Prostate gland (tissue), 2 donors: Measurements from ENCODE around the gene S100A11. TPM values are rescaled to one million over a fixed set of nuclear protein-coding genes. Genes with fewer than 3 reads are reported as not detected.

Experiments
- DNase-seq: peaks from one replicate; pipeline ENCODE4 v3.0.0-alpha.2; 2019; ENCODE audit warnings: low spot score
- H3K27ac ChIP-seq, 2 donors: fragments of 200-600 bp; sonication (generic); 2 replicates each; pipeline ENCODE4 v1.5.1; 2017 to 2019
- H3K27me3 ChIP-seq: fragments of 200-600 bp; sonication (generic); replicated peaks from 2 replicates; pipeline ENCODE4 v1.5.1; 2019; ENCODE audit not compliant: insufficient read depth
- H3K36me3 ChIP-seq, 2 donors: fragments of 200-600 bp; sonication (generic); 1 replicate in 1 of 2; 2 replicates in 1 of 2; pipeline versions ENCODE4 v1.5.1 to v1.8.1; 2017 to 2019
- H3K4me1 ChIP-seq: fragments of 200-600 bp; sonication (generic); replicated peaks from 2 replicates; pipeline ENCODE4 v1.5.1; 2019
- H3K4me3 ChIP-seq, 2 donors: fragments of 200-600 bp; sonication (generic); 2 replicates each; pipeline ENCODE4 v1.5.1; 2017 to 2019
- H3K9me3 ChIP-seq: fragments of 200-600 bp; sonication (generic); 2 replicates; pipeline ENCODE4 v1.5.1; 2017
- CTCF ChIP-seq, 4 experiments: fragments of 200-600 bp in 2 of 4; fragments of 450-650 bp in 2 of 4; sonication (generic) in 2 of 4; IDR thresholded peaks; 1 replicate in 3 of 4; 2 replicates in 1 of 4; pipeline ENCODE4 v1.5.1; 2016 to 2019; ENCODE audit warnings: antibody characterized with exemption in 4 of 4, mild to moderate bottlenecking in 2 of 4, moderate library complexity in 2 of 4
- POLR2A ChIP-seq: fragments of 450-650 bp; IDR thresholded peaks from one replicate; pipeline ENCODE4 v1.6.1; 2016; ENCODE audit warnings: antibody characterized with exemption, mild to moderate bottlenecking
- POLR2AphosphoS5 ChIP-seq: sonication (generic); formaldehyde crosslinking; IDR thresholded peaks from one replicate; pipeline ENCODE4 v1.6.1; 2017; ENCODE audit warnings: antibody characterized with exemption
- WGBS: methylation state at CpG from one replicate; pipeline ENCODE4 v1.1.5; 2018; 5-methylcytosine and 5-hydroxymethylcytosine counted together
- intact Hi-C: fragments of 100-400 bp; cut with DNase I; formaldehyde crosslinking; loops from one replicate; pipeline ENCODE4 v1.14.2; 2022
- total RNA-seq, 2 donors: library from RNA; depleted of rRNA; stranded (reverse); fragments of >200 nt; gene quantifications; one replicate each; pipeline ENCODE4 v1.1.0, GENCODE V29; 2016

The S100A11 gene
- total RNA-seq, 2 donors from 2014 or later, result 253 to 351 TPM

GRCh38 chr1:152072311-152072710 is 35.5 kb upstream of the S100A11 start:
- Histone ChIP-seq H3K27ac (no peak overlapping the region), H3K4me1 (no peaks in the 10 kb centered on the region), H3K27me3 (no peaks in the 10 kb centered on the region), H3K9me3 (no peaks in the 10 kb centered on the region), H3K36me3 (no peaks in the 10 kb centered on the region), H3K4me3 (no peak overlapping the region)
- intact Hi-C loops, result no loop called here
- DNase-seq, result no peak
- no peak for TF ChIP-seq CTCF (IDR thresholded peaks at IDR 0.05)
- no peak for TF ChIP-seq POLR2A
- no peak for TF ChIP-seq POLR2AphosphoS5
- WGBS, result 91% methylated on average over 3 of the region's 3 CpGs

- Histone ChIP-seq H3K36me3 (no peaks in the 10 kb centered on the region), H3K9me3 (no peaks in the 10 kb centered on the region), H3K27ac (no peak overlapping the region), H3K4me3 (no peak overlapping the region), H3K27me3 (no peaks in the 10 kb centered on the region), H3K4me1 (no peaks in the 10 kb centered on the region)
- WGBS, result 76% methylated on average over 3 of the region's 3 CpGs
- DNase-seq, result no peak
- intact Hi-C loops, result no loop called here
- TF ChIP-seq POLR2AphosphoS5 (no peak), CTCF (IDR thresholded peaks at IDR 0.05) (no peak), POLR2A (no peak)
Measured at GRCh38 chr1:152071123-152071522, 34.3 kb upstream of the S100A11 start.

GRCh38 chr1:152067929-152068328 is 31.1 kb upstream of the S100A11 start:
- 70% methylated on average over 1 of the region's 1 CpG for WGBS
- TF ChIP-seq CTCF (IDR thresholded peaks at IDR 0.05) (no peak), POLR2A (no peak), POLR2AphosphoS5 (no peak)
- Histone ChIP-seq H3K27me3 (no peaks in the 10 kb centered on the region), H3K4me1 (no peaks in the 10 kb centered on the region), H3K4me3 (no peak overlapping the region), H3K36me3 (no peaks in the 10 kb centered on the region), H3K27ac (no peak overlapping the region), H3K9me3 (no peaks in the 10 kb centered on the region)
- intact Hi-C loops, result no loop called here
- DNase-seq, result no peak

GRCh38 chr1:152067150-152067549 is 30.3 kb upstream of the S100A11 start:
- Histone ChIP-seq H3K36me3 (no peaks in the 10 kb centered on the region), H3K4me1 (no peaks in the 10 kb centered on the region), H3K9me3 (no peaks in the 10 kb centered on the region), H3K27ac (no peak overlapping the region), H3K4me3 (no peak overlapping the region), H3K27me3 (no peaks in the 10 kb centered on the region)
- intact Hi-C loops, result no loop called here
- DNase-seq, result no peak
- no peak for TF ChIP-seq POLR2A
- TF ChIP-seq CTCF (IDR thresholded peaks at IDR 0.05), result no peak
- TF ChIP-seq POLR2AphosphoS5, result no peak

- intact Hi-C loops, result no loop called here
- Histone ChIP-seq H3K4me1 (no peaks in the 10 kb centered on the region), H3K27me3 (no peaks in the 10 kb centered on the region), H3K36me3 (no peaks in the 10 kb centered on the region), H3K9me3 (no peaks in the 10 kb centered on the region), H3K27ac (no peak overlapping the region), H3K4me3 (no peak overlapping the region)
- TF ChIP-seq CTCF (IDR thresholded peaks at IDR 0.05), result no peak
- no peak for TF ChIP-seq POLR2AphosphoS5
- TF ChIP-seq POLR2A, result no peak
- no peak for DNase-seq
Measured at GRCh38 chr1:152061952-152062351, 25.1 kb upstream of the S100A11 start.
